NCI-H187 treated with DMSO at 0.1 percent for 48 hours (cell line): ENCODE data around the gene GNG12.
"Not testable (repeated sequence)": the region's sequence is repeated elsewhere in the genome, so short reads cannot be mapped to it uniquely, and the experiment has no call there.

ENCODE experiments used
- DNase-seq: peaks from one replicate; lab custom pipeline; 2025; lab: John Stamatoyannopoulos, UW

GNG12 gene

DNA sequence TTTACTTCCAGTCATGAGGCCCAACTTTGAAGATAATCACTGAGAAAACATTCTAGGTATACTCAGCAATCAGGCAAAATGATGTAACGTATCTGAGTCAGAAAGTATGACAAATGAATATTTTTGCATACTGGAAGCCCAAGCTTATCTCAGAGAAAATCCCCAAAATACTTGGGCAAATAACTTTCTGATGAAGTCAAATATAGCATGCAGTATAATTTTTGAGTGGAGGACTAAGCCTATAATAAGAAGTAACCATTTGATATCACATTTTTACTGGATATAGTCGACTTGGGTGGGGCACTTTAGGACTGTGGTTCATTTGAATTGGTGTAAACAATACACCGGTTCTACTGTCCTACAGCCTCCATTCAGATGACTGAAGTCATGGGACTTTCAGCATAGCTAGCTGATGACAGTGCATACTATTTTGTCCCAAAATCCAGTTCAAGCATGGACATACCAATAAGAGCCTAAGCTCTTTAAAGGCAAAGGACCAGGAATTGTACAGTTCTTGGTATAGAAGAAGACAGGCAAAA is 150.5 kb downstream of the GNG12 start:
- DNase-seq = no peak

DNA sequence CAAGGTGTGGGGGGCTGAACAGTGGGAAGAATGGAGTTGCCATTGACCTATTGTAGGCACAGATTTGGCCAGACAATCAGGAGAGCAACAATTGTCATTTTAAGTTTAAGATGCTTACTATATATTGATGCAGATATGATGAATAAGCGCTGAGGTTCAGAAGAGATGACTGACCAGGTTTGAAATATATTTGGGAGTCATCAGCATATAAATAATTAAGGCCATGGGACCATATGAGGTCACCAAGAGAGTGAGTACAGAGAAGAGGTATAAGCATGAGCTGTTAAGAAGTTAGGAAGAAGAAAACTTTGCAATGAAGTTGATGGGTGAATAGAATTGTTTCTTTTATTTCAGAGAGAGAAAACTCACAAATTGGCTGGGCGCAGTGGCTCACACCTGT is 152.8 kb downstream of the GNG12 start:
- DNase-seq = no peak

GRCh38 chr1:67679691-67680090 is 153.6 kb downstream of the GNG12 start:
- no peak for DNase-seq

DNA sequence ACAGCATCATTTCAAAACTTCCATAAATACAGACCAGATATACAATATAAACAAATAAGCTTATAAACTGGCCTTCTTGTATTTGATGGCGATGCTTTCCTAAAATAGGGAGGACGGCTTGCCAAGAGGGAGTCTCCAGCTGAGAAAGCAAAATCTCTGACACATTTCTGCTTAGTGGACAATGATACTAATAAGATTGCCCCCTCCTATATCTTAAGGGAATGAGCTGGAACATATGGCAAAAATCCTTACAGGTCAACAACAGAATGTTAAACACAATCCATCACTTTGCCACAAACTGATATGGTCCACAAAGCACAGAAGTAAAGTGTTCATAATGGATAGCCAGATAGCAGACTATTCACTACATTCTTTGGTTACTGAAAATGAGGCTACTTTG is 155.3 kb downstream of the GNG12 start:
- no peak for DNase-seq

- DNase-seq = no peak
Observed at GRCh38 chr1:67677408-67677807, 155.9 kb downstream of the GNG12 start.

DNA sequence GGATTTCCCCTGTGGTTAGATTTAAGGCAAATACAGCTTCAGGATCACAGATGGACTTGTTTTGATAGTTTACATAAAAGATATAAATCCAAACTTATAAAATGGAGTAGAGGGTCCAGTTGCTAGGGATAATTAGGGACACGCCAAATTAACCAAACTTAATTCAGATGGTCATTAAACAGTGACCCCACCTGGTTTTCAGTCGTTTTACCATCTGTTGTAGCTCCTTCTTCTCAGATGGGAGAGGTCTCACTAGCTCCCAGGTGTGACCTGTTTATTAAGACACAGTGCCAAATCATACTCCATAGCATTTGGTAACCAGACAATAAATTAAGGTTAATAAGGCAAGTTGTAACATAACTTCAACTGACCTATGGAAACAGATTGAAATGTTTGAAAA is 156.3 kb downstream of the GNG12 start:
- no peak for DNase-seq

DNA sequence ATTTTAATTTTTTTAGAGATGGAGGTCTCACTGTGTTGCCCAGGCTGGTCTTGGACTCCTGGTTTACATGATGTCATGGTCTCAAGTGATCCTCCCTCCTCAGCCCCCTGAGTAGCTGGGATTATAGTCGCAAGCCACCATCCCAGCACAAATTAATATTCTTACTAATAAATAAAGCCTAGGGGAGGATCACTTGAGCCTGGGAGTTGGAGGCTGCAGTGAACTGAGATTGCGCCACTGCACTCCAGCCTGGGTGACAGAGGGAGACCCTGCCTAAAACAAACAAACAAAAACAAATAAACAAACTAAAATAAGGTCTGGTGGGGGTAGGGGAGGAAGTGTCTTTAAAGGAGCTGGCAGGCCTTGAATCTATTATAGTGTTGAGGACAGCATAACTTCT is 157.0 kb downstream of the GNG12 start:
- no peak for DNase-seq

DNA sequence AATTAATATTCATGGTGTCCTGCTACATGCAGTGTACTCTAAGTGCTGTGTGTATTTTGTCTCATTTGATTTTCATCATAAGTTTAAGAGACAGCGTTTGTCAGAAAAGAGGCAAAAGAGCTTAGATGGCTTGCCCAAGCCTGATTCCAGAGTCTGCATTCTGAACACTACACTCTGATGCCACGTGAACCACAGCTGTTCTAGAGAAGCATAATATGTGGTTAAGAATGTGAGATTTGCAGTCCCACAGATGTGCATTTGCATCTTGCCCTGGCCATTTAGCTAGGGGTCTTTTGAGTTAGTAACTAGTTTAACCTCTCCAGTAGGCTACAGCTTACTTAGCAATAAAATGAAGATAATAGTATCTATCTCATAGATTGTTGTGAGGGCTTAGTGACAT is 157.5 kb downstream of the GNG12 start:
- DNase-seq = no peak

DNA sequence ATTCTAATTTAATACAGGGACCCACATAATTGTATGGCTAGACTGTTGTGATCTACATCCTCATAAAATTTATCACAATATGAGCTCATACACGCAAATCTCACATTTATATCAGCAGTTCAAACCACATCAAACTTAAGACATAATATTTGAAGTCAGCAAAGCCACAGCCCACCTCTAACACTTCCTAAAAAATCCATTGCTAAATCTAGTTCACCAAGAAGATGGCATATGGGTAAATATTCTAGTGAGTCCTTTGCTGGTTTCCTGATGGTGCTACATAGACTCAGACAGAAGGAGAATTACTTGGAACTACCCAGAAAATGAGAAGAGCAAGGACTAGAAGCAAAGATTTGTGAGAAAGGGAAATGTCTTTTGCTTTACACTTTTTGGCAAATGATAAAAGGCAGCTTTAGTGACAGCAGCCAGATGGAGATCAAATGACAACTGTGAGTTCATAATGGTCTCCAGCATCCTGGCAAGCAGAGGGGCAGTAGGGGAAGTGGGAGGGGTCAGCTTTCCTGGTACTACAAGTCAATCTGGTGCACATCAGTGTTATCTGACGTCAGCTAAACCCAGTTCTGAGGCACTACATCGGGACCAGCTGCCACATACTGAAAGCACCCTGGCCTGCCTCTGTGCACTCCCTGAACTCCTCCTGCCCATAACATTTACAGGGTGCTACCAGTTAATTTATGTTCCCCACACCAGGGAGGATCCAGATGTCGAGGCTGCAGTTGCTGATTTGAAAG is 158.8 kb downstream of the GNG12 start:
- no peak for DNase-seq

DNA sequence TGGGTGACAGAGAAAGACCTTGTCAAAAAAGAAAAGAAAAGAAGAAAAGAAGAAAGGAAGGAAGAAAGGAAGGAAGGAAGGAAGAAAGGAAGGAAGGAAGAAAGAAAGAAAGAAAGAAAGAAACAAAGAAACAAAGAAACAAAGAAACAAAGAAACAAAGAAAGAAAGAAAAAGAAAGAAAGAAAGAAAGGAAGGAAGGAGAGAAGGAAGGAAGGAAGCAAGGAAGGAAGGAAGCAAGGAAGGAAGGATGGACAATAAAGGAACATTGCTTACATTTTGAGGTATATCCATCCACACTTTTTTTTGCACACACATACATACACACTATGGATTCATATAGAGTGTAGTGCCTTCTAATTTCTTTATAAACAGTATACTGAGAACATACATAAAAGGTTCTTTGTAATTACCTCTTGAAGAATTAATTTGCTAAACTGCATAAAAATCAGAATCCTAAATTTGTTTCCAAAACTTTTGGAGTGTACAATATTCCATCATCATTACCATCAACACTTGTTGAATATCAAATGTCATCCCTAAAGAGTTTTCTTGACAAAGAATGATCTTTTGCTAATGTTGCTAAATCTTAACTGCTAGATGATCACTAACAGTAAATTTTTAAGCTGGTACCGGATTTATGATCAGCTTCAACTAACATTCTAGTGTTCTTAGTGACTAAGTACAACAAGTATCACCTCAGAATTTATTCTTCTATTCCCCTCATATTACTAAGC is 159.6 kb downstream of the GNG12 start:
- no peak for DNase-seq

- no peak for DNase-seq
Observed at GRCh38 chr1:67672260-67672803, 160.9 kb downstream of the GNG12 start.

DNA sequence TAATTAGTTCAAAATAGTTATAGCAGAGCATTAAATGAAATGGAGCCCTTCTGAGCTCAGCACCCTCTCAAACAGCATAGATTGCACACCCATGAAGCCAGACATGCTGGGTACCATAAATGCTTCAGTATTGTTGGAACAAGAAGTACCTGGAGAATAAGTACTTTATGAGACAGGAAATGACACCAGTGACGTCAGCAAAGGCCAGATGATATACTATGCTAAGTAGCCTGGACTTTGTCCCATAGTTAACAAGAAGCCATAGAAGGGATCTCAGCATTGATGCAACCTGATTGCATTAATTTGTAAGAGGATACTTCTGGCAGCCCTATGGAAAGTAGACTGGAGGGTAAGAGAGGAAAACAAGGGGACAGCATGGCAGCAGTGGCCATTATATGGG is 164.6 kb downstream of the GNG12 start:
- no peak for DNase-seq

GRCh38 chr1:67666636-67667035 is 166.6 kb downstream of the GNG12 start:
- DNase-seq = no peak

DNA sequence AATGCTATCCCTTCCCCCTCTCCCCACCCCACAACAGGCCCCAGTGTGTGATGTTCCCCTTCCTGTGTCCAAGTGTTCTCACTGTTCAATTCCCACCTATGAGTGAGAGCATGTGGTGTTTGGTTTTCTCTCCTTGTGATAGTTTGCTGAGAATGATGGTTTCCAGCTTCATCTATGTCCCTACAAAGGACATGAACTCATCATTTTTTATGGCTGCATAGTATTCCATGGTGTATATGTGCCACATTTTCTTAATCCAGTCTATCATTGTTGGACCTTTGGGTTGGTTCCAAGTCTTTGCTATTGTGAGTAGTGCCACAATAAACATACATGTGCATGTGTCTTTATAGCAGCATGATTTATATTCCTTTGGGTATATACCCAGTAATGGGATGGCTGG is 168.0 kb downstream of the GNG12 start:
- not testable (repeated sequence) for DNase-seq

GRCh38 chr1:67664048-67664447 is 169.2 kb downstream of the GNG12 start:
- no peak for DNase-seq

- no peak for DNase-seq
Observed at GRCh38 chr1:67662884-67663283, 170.4 kb downstream of the GNG12 start.

DNA sequence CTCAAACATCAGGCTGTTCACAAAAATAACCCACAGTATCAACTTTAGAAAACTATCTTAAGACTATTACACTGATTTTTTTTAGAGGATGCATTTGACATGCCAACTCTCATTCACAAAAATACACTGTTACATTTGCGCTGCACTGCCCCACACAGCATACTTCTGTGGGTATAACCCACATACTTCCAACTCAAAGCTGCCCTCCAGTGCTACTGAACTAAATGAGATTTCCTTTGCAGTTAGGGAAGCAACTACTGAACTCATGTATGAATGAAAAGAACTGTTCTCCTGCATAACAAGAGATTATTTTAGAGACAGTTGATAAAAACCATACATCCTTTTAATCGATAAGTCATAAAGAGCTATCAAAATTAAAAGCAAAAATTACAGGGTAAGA is 174.0 kb downstream of the GNG12 start:
- DNase-seq = no peak

GRCh38 chr1:67657152-67657551 is 176.1 kb downstream of the GNG12 start:
- not testable (repeated sequence) for DNase-seq

DNA sequence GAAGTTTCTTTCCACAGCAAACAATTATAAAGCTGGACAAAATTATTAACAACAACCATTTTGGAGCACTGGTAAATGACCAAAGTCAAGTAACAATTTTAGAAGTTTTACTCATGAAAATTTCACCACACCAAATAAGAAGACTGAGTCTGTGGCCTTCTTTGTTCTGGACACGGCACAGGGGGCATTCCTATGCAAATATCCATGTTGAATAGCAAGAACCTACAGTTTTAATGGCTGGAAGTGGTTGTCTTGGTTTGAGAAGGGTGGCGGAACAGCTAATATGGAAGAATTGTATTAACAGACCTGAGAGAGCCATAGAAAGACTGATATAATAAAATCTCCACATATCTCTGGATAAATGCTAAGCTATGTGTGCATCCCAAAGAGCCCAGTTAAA is 177.7 kb downstream of the GNG12 start:
- no peak for DNase-seq

DNA sequence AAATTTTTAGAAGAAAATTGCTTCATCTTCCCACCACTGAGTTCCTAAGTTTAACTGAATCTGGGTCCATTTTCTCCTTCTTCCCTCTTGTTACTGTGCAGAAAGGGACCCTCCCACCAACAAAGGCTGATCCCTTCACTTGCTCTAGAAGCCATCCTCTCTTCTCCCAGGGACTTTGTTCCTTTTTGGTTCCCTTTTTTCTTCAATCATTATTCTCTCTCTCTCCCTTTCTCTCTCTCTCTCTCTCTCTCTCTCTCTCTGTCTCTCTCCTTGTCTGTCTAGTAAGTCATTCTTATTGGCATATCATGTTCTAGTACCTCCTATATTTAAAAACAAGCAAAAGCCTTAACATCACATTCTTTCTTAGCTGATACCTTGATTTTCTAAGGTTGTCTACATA is 180.0 kb downstream of the GNG12 start:
- DNase-seq = no peak

DNA sequence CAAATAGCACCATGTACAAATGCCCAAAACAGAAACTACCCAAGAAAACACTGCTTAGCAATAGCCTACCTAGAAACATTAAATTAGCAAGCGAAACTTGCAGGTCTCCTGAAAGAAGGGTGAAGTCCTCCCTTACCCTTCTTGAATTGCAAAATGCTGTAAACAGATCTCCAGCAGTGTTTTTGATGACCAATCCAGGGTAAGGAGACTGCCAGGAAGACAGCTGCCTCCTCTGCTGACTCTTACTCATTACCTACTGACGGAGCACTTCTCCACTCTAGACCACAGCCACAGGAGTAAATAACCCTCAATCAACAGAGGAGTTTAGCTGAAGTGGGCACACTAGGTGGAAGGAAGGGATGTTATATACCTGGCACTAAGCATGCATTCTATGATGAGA is 180.5 kb downstream of the GNG12 start:
- peak; percentile 57 for DNase-seq
